GM21367 (cell line): Measurements from ENCODE around the gene RNF144A.

Source experiments
- ATAC-seq: cut with Tn5 transposase; IDR thresholded peaks from one replicate; pipeline ENCODE4 v1.9.1; 2021; ENCODE audit not compliant: unreplicated experiment

RNF144A gene

GRCh38 chr2:6968319-6969100 is 51.3 kb downstream of the RNF144A start:
- no peak for ATAC-seq

GRCh38 chr2:6970551-6970950 is 53.3 kb downstream of the RNF144A start:
- ATAC-seq = no peak

DNA sequence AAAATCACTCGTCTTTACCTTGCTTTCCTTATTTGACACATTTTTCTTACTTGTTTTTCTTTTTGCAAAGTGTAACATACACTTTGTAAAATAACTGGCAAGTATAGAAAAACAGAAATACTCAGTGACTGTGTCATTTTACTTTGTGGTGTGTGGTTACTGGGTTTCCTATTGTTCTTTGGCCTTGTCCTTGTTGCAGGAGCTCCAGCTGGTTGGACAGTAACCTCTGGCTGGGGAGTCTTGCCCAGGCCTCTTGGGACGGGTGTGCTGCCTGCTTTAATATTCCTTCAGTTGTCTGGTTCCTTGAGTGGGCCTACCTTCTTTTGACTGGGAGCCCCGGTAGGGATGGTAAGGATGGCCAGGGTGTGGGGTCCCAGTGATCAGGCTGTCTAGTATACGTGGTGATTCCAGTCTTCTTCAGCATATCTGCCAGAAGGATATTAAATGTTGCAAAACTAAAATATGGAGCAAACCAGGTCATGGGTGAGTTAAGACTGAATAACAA is 53.8 kb downstream of the RNF144A start:
- ATAC-seq = no peak

- ATAC-seq = no peak
Observed at GRCh38 chr2:6971502-6971901, 54.3 kb downstream of the RNF144A start.

DNA sequence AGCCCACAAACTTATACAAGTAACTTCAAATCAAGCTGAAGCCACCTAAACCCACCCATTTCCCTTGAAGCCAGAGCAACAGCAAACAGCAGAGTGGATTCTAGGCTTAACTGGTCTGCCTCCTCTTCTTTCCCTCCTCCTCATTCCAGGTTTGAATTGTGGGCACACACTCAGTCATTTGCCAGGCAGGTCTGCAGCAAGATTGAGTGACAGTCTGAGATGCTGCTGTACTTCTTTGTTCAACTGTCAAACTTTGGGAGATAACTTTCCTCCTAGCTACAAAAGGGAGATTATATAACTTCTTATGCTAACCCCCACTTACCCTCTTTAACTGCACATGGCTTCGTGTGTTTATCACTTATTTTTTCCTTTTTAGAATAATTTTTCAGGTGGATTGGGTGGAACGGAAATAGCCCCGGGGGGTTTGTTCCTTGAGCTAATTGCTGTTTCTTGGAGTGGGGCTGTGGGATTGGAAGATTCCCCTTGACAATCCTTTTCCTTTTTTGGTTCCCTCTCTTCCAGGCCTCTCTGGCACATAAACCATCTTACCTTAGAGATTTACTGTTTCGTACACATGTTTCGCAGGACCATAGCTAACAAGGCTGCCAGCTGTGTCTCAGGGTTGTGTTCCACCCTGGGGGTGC is 55.0 kb downstream of the RNF144A start:
- no peak for ATAC-seq

DNA sequence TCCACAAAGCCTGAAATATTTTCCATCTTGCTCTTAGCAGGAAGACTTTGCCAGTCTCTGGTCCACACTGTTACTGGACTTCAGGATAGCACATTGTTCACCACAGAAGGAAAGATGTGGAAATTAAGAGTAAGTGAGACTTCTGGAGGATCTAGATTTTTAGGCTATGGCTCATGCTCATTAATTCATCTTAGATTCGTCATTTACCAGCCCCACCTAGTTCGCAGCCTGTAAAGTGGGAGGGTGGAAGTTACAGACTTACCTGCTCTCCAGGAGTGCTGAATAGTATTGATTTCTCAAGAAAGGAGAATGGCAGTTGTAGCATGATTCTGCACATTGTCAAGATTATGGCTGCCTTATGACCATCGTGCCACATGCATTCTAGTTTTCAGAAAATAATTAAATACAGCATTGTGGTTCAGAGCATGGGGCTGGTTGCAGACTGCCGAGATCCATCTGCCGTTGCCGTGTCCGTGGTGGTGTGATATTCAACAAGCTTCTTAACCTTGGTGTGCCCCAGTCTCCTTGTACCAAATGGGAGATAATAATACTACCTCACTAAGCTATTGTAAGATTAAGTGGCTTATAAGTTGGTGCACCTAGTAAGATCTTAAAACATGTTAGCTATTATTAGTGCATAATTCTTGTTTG is 56.8 kb downstream of the RNF144A start:
- no peak for ATAC-seq

DNA sequence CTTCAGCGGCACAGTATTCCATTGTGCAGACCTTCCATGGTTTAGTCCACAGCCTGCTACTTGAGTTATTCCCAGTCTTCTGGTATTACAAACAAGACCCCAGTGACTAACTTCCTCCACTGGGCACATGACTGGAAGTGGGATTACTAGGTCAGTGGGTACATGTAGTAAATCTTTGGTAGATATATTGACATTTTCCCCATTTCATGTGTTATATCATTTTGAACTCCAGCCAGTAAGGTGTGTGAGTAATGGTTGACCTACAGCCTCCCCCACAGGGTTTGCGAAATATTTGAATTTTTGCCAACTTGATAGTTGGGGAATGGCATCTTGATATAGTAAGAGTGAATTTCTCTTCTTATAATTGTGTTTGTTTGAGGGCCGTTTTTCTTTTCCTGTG is 58.8 kb downstream of the RNF144A start:
- ATAC-seq = no peak

GRCh38 chr2:6977113-6977741 is 60.0 kb downstream of the RNF144A start:
- ATAC-seq = no peak

GRCh38 chr2:6977786-6978185 is 60.6 kb downstream of the RNF144A start:
- no peak for ATAC-seq

DNA sequence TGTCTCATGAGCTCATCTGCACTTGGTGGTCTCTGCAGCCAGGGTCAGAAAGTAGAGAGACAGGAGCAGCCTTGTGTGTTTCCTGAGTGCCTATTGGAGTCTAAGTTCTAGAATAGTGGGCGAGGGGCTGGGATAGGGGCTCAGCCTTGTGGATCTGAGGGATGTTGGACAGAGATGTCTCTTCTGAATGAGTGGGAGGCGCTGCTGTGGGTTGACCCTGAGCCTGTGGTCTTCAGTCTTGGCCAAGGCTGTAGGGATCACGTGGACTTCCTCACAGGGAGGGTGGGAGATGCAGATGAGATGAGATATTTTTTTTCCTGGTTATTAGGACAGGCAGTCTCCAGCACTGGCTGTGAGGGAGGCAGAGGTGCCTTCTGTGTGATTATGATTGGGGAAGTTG is 61.8 kb downstream of the RNF144A start:
- ATAC-seq = no peak

- no peak for ATAC-seq
Observed at GRCh38 chr2:6982449-6982848, 65.2 kb downstream of the RNF144A start.

- no peak for ATAC-seq
Observed at GRCh38 chr2:6982934-6983589, 65.8 kb downstream of the RNF144A start.

DNA sequence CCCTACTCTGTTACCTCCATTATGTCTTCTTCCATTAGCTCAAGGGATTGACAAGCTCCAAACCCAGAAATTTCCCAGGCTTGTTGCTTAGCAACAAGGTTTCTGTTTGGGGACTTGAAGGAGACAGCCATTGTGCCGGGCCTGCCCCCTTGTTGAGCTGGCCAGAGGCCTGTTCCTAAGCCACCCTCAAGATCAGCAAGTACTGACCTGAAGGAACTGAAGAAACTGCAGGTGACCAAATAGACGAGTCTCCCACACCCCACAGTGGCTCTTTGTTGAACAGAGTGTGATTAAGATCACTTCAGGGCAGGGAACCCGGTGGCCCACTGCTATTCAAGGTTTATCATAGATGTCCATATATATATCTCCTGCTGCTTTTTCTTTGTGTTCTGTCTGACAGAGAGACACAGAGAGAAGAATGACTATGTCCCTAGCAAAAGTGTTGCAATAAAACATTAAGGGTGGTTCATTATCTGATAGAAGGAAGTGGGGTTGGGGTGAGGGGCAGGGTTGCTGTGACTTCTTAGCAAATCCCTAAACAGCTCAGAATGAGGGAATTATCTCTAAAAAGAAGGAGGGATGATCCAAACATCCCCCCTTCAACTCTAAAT is 69.2 kb downstream of the RNF144A start:
- no peak for ATAC-seq

DNA sequence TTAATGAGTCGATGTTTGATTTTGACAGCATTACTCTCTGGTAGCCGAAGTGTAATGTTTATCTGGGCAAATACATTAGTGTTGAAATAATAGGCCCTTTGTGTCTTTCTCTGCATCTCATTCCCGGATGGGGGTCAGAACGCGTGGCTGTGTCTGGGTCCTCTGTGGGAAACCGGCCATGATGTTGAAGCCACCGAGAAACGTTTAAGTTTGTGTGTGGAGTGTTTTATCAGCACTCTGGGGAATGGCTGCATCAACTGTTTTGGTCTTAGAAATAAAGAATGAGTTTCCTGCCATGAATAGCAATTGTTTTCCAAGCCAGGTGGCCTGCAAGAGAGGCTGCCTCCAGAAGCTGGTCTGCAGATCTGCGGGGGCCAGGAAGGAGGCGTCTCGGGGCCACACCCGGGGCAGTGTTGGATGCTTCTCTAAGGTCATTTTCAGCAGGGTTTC is 69.7 kb downstream of the RNF144A start:
- no peak for ATAC-seq

DNA sequence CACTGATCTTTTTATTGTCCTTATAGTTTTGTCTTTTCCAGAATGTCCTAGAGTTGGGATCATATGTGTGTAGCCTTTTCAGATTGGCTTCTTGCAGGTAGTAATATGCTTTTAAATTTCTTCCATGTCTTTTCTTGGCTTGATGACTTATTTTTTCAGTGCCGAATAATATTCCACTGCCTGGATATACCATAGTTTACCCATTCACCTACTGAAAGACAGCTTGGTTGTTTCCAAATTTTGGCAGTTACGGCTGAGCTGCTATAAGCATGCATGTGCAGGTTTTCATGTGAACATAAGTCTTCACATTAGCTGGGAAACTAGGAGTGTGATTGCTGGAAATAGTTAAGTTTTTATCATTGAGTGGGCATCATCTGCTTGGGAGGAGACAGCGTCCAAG is 73.7 kb downstream of the RNF144A start:
- ATAC-seq = no peak

GRCh38 chr2:6992794-6993228 is 75.6 kb downstream of the RNF144A start:
- ATAC-seq = no peak

DNA sequence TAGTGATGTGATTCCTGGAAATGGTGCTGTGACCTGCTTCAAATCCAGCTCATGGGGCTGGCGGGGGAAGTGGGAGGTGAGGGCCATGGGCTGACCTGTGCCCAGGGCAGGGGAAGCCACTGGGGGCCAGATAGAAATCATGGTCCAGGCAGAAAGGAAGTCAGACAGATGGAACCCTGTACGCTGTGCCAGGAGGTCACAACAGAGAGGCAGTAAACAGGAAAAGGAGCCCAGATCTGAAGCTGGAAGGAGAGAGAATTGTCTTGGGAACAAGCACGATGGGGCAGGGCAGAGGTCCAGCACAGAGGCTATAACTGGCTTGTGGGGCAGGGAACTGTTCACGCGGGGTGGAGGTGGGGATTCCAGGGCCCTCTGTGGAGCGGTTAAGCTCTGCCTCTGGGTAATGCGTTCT is 76.0 kb downstream of the RNF144A start:
- no peak for ATAC-seq

- no peak for ATAC-seq
Observed at GRCh38 chr2:6993936-6994335, 76.7 kb downstream of the RNF144A start.

- ATAC-seq = no peak
Observed at GRCh38 chr2:6994536-6995128, 77.4 kb downstream of the RNF144A start.
